GM23338 (cell line): ENCODE measurements around the gene BCAP31. TPM values are rescaled to one million over a fixed set of nuclear protein-coding genes. Genes with fewer than 3 reads are reported as not detected.

Source experiments
- ATAC-seq: fragments of 200-7000 bp; cut with Tn5 transposase; 3 replicates; pipeline ENCODE4 v1.9.1; 2020
- DNase-seq: peaks from one replicate; pipeline ENCODE4 v3.0.0-alpha.2; 2015; ENCODE audit warnings: low spot score
- H2AFZ ChIP-seq: fragments of 200-600 bp; sonication (generic); 2 replicates; pipeline ENCODE4 v1.8.0; 2016; ENCODE audit warnings: antibody characterized with exemption, mild to moderate bottlenecking, moderate library complexity
- H3F3A ChIP-seq: fragments of 200-600 bp; sonication (generic); replicated peaks from 2 replicates; pipeline ENCODE4 v1.8.0; 2017; ENCODE audit warnings: antibody characterized with exemption, mixed run types, low read depth
- H3K27ac ChIP-seq: fragments of 200-600 bp; sonication (generic); 2 replicates; pipeline ENCODE4 v1.6.1; 2016; ENCODE audit warnings: low read depth
- H3K27me3 ChIP-seq: fragments of 200-600 bp; sonication (generic); 2 replicates; pipeline ENCODE4 v1.8.0; 2016; ENCODE audit warnings: mild to moderate bottlenecking, mixed run types, moderate library complexity; ENCODE audit not compliant: insufficient read depth
- H3K36me3 ChIP-seq: fragments of 200-600 bp; sonication (generic); 2 replicates; pipeline ENCODE4 v1.8.0; 2016; ENCODE audit warnings: mild to moderate bottlenecking; ENCODE audit not compliant: insufficient read depth
- H3K4me1 ChIP-seq: fragments of 200-600 bp; sonication (generic); 2 replicates; pipeline ENCODE4 v1.8.0; 2016; ENCODE audit warnings: mild to moderate bottlenecking, moderate library complexity; ENCODE audit not compliant: insufficient read depth
- H3K4me2 ChIP-seq: fragments of 200-600 bp; sonication (generic); 2 replicates; pipeline ENCODE4 v1.7.1; 2017; ENCODE audit warnings: mixed run types
- H3K4me3 ChIP-seq: fragments of 200-600 bp; sonication (generic); 2 replicates; pipeline ENCODE4 v1.6.1; 2016; ENCODE audit warnings: mixed run types
- H3K79me2 ChIP-seq: fragments of 200-600 bp; sonication (generic); replicated peaks from 2 replicates; pipeline ENCODE4 v1.8.0; 2017; ENCODE audit warnings: mild to moderate bottlenecking; ENCODE audit not compliant: insufficient read depth
- H3K9me2 ChIP-seq: fragments of 200-600 bp; sonication (generic); 2 replicates; pipeline ENCODE4 v1.8.0; 2017; ENCODE audit not compliant: insufficient read depth
- H4K20me1 ChIP-seq: fragments of 200-600 bp; sonication (generic); replicated peaks from 2 replicates; pipeline ENCODE4 v1.8.0; 2017; ENCODE audit warnings: mild to moderate bottlenecking; ENCODE audit not compliant: insufficient read depth
- H3K27ac Mint-ChIP-seq: 2 replicates; pipeline ENCODE4 v1.8.0; 2020; ENCODE audit warnings: inconsistent platforms, mild to moderate bottlenecking, moderate library complexity, mixed read lengths
- H3K27me3 Mint-ChIP-seq: 3 replicates; pipeline ENCODE4 v1.8.0; 2022; ENCODE audit warnings: low read depth, mild to moderate bottlenecking, moderate library complexity, mixed read lengths, inconsistent platforms; ENCODE audit not compliant: insufficient read depth, poor library complexity
- H3K36me3 Mint-ChIP-seq: 3 replicates; pipeline ENCODE4 v1.8.0; 2021; ENCODE audit warnings: low read depth, mild to moderate bottlenecking, inconsistent platforms, moderate library complexity, mixed read lengths
- H3K4me1 Mint-ChIP-seq: 3 replicates; pipeline ENCODE4 v1.8.0; 2020; ENCODE audit warnings: mild to moderate bottlenecking, inconsistent platforms, mixed read lengths
- H3K4me3 Mint-ChIP-seq: 3 replicates; pipeline ENCODE4 v1.8.0; 2021; ENCODE audit warnings: moderate library complexity, mild to moderate bottlenecking, inconsistent platforms, mixed read lengths
- H3K9me3 Mint-ChIP-seq: 3 replicates; pipeline ENCODE4 v1.8.0; 2020; ENCODE audit warnings: moderate library complexity, mild to moderate bottlenecking, inconsistent platforms, mixed read lengths
- CREB1 ChIP-seq: fragments of 250-450 bp; sonication (Bioruptor Pico); IDR thresholded peaks from 2 replicates; pipeline ENCODE4 v1.5.0; 2020; ENCODE audit warnings: low read depth, mild to moderate bottlenecking, moderate library complexity
- CTCF ChIP-seq, 2 experiments: fragments of 200-600 bp in 1 of 2; sonication (generic) in 1 of 2; conservative IDR thresholded peaks; 2 replicates each; pipeline versions ENCODE4 v1.5.1 to v1.6.1; 2016 to 2017; ENCODE audit warnings: antibody characterized with exemption in 2 of 2, low read depth in 2 of 2, mild to moderate bottlenecking in 2 of 2, moderate library complexity in 1 of 2
- ETS1 ChIP-seq: IDR thresholded peaks from 2 replicates; pipeline ENCODE4 v1.6.1; 2016; ENCODE audit warnings: antibody characterized with exemption
- EZH2 ChIP-seq: fragments of 200-600 bp; sonication (generic); IDR thresholded peaks from one replicate; pipeline ENCODE4 v1.8.0; 2017; ENCODE audit warnings: antibody characterized with exemption, mild to moderate bottlenecking, low read depth; ENCODE audit not compliant: unreplicated experiment
- EZH2phosphoT487 ChIP-seq: fragments of 200-600 bp; sonication (generic); IDR thresholded peaks from one replicate; pipeline ENCODE4 v1.8.1; 2018; ENCODE audit warnings: antibody characterized with exemption; ENCODE audit not compliant: unreplicated experiment
- JUNB ChIP-seq: IDR thresholded peaks from one replicate; pipeline ENCODE4 v1.6.1; 2016; ENCODE audit warnings: antibody characterized with exemption; ENCODE audit not compliant: unreplicated experiment
- POLR2AphosphoS5 ChIP-seq: IDR thresholded peaks from 2 replicates; pipeline ENCODE4 v1.6.1; 2016; ENCODE audit warnings: antibody characterized with exemption, low read depth
- ZNF114 ChIP-seq: fragments of 250-450 bp; sonication (Bioruptor Pico); IDR thresholded peaks from 2 replicates; pipeline ENCODE4 v1.5.0; 2020; ENCODE audit warnings: mild to moderate bottlenecking, moderate library complexity
- ZNF331 ChIP-seq: fragments of 250-450 bp; sonication (Bioruptor Pico); IDR thresholded peaks from 2 replicates; pipeline ENCODE4 v1.5.0; 2020; ENCODE audit warnings: low read depth, mild to moderate bottlenecking, moderate library complexity
- ZNF462 ChIP-seq: fragments of 250-450 bp; sonication (Bioruptor Pico); IDR thresholded peaks from 2 replicates; pipeline ENCODE4 v1.5.0; 2020; ENCODE audit warnings: mild to moderate bottlenecking, moderate library complexity
- polyA plus RNA-seq: library from polyadenylated mRNA; unstranded; fragments of >200 nt; fragmentation: Nextera tagmentation; extraction: Ambion mirVana; gene quantifications from 2 replicates; pipeline ENCODE4 v1.2.1, GENCODE V29; 2016
- total RNA-seq: library from RNA; depleted of rRNA; stranded (reverse); fragments of >200 nt; shearing (Covaris generic); gene quantifications from 2 replicates; pipeline ENCODE4 v1.2.3, GENCODE V29; 2014

The BCAP31 gene
- total and polyA plus RNA-seq, 2 experiments from 2014 or later, result 85.0 to 145 TPM

- Histone ChIP-seq H3K79me2 (no peaks in the 10 kb centered on the region), H3K27me3 (no peaks in the 10 kb centered on the region), H3K4me2 (no peak overlapping the region), H3K4me3 (no peak overlapping the region), H3K9me2 (no peaks in the 10 kb centered on the region), H4K20me1 (no peaks in the 10 kb centered on the region), H3K36me3 (no peaks in the 10 kb centered on the region), H3K4me1 (no peaks in the 10 kb centered on the region), H2AFZ (no peak overlapping the region), H3F3A (no peaks in the 10 kb centered on the region), H3K27ac (no peak overlapping the region)
- TF ChIP-seq ETS1 (no peak), JUNB (no peak), CREB1 (CRISPR knock-in tag) (no peak), ZNF114 (CRISPR knock-in tag) (no peak), EZH2 (no peak), POLR2AphosphoS5 (no peak), CTCF (conservative IDR thresholded peaks at IDR 0.05; ENCODE audit: low read depth in 2 of 2) (no peak), EZH2phosphoT487 (no peak), ZNF462 (CRISPR knock-in tag) (no peak), ZNF331 (CRISPR knock-in tag) (no peak)
- Mint-ChIP-seq H3K27ac (no peak overlapping the region), H3K4me1 (peaks cover 2% of the 10 kb centered on the region; the same call in 1 of the 3 replicates), H3K36me3 (no peaks in the 10 kb centered on the region; the same call in 1 of the 3 replicates), H3K9me3 (no peaks in the 10 kb centered on the region), H3K4me3 (peak overlapping the region; percentile 76), H3K27me3 (peaks cover 3% of the 10 kb centered on the region)
- ATAC-seq (no peak; the same call in 2 of the 3 replicates), DNase-seq (no peak)
Measured at GRCh38 chrX:153667281-153667955, 56.8 kb downstream of the BCAP31 start.
